Ecto neural progenitor cell (in vitro differentiated cells): ENCODE measurements around the gene S100A1.
A peak's percentile ranks its signal among the peaks of the same experiment; 100 is the strongest.

Source experiments
- DNase-seq: peaks from one replicate; pipeline ENCODE4 v3.0.0-alpha.2; 2018; ENCODE audit warnings: low spot score

The S100A1 gene

DNA sequence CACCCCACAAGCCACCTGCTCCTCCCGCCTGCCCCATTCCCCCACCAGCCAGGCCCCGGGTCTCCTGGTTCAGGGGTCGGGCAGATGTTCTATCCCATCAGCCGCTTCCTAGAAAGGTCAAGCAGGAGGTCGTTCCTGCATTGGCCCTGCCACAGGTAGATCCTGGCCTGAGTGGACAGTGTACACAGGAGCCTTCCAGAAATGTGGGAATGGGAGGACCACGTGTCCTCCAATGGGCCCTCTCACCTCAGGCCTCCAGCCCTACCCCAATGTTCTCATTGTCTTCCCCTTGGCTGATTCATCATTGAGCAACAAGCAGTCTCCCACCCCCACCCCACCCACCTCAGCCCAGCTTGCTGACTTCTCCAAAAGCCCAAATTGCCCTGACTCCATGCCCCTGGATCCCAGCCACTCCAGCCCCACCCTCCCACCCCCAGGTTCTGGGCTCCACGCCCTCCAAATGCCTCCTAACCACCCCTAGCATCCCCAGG, 17.4 kb upstream of the S100A1 start:
- DNase-seq = no peak

- DNase-seq = no peak
Measured at GRCh38 chr1:153611356-153611755, 16.9 kb upstream of the S100A1 start.

DNA sequence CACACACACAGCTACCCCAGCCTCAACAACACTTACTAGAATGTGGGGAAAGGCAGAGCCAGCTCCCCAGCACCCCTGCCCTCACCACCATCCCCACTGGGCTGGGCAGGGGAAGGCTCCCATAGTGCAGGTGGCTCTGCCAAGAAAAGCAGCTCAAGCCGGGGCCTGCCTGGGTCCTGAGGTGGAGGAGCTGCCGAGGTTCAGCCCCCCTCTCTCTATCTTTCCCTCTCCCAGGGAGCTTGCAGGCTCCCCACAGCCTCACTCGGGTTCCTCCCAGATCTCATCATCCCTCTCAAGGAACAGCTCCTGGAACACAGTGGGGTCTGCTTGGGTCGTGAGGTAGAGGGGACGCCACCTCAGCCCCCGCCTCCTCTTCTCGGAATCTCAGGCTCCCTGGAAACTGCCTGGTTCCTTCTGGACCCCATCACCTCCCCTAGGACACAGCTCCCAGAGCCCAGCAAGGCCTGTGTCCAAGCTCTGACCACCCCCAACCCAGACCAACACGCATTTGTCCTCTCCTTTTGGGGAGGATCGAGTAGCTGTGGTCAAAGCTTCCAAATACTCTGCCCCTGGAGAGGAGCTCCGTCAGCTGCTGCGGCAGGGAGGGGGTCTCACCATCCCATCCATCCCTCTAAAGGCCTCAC, 16.0 kb upstream of the S100A1 start:
- DNase-seq = no peak

DNA sequence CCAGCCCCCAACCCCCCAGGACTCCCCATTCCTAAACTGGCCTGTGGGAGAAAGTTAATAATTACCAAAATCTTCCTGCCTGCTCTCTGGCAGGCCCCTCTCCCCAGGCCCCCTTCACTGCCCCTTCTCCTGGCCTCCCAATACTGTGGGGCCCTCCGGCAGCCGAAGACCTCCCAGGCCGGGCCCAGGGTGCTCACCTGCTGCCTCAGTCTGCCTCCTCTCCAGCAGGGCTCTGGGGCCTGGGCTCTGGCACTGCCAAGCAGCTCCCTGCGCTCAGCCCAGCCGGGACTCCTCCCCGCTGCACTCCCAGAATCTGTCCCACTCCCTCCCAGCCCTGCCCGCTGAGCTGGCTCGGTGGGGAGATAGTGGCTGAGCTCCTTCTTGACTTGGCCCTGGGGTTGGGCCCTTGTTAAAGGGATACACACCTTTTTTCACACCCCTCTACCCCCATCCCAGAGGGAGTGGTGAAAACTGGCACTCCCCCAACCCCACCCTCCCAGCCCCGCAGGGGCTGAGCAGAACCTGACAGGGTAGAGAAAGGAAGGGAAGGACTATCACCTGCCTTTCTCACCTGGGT, 15.4 kb upstream of the S100A1 start, which contains the start of gene S100A16:
Gene S100A16, minus strand, starts transcription at position 383 of the 577 bp plus-strand sequence. CDS start 4,986 bp downstream, outside the sequence.
- DNase-seq = peak; percentile 62

DNA sequence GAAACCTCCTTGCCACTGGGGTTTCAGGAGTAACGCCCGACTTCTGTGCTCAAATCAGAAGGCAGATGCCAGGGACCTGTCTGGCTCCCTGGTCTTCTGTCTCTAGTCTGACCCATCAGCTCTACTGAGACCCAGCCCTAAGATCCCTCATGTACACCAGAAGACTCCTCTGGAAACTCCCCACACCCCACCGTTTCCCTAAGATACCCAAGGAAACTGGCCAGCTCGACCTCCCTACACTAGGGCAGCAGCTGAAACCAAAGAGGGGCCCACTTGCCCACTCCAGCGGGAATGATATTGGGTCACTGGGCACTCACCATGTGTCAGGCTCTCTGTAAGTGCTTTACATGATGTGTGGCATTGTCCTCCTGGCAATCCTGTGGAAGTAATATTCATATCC, 14.8 kb upstream of the S100A1 start:
- DNase-seq = no peak

GRCh38 chr1:153614189-153614900, 13.9 kb upstream of the S100A1 start:
- no peak for DNase-seq

GRCh38 chr1:153614906-153615305, 13.3 kb upstream of the S100A1 start:
- DNase-seq = no peak

- DNase-seq = no peak
Measured at GRCh38 chr1:153615406-153615805, 12.8 kb upstream of the S100A1 start.

DNA sequence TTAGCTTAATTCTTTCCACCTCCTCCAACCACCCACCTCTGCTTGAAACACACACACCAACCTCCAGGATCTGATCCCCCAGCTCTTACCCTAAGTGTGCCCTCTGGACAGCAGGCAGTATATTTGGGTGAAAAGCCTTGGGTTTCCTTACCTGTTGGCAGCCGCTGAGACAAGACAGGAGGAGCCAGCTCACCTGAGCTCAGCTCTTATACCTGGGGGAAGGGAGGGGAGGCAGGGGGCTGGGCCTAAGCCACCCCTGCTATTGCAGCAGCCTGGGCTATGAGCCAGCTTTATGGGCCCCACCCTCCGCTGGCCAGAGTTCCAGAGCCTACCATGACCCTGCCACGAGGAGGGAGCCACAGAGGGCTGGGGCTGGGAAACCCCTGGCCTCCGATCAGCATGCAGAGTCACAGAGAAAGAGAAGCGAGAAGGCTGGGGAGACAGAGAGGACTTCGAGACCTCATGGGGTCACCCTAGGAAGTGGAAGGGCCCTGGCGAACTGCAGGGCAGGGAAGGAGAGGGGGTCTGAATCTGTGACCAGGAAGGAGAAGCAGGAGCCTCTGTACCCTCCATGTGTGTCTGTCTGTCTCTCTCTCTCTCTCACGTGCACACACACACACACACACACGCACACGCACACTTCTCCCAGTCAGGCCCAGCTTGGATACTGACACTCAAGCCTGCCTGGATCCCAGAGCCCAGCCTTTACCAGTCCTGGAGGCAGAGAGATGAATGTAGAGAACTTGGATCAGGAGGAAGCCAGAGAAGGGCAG, 11.9 kb upstream of the S100A1 start, which contains the start of gene S100A14:
Gene S100A14, minus strand, starts transcription at position 182 of the 773 bp plus-strand sequence. CDS start 467 bp downstream, outside the sequence.
- DNase-seq = no peak

DNA sequence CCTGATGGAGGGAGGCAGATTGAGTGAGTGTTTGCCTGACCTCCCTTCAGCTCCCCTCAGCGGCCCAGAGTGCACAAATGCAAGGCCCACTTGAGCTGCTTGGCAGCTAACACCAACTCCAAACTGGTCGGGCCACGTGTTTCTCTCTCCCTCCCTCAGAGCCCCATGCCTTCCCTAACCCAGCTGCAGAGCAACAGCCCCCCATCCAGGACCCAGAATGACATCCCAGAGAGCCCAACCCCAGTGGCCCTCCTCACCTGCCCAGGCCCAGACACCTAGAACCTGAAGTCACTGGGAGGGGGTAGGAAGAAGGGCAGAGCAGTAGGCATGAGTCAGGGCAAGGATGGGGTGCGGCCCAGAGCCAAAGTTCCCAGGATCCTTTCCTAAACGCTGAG, 11.3 kb upstream of the S100A1 start:
- DNase-seq = no peak

DNA sequence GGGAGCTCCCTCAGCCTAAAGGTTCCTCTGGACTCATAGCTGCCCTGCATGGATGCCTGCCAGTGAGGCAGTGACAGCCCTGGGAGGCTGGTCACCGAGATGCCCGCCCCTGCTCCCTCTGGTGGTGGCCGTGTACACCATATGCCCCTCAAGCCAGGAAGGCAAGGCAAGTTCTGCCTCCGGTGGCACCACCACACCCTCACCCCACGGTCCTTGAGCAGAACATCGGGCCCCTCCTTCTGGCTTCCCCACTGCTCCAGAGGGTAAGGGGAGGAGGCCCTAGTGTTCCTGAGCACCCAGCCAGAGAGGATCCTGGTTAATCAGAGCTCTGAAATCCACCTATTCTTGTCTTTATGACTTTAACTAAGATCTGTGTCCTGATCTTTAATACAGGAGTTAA, 10.6 kb upstream of the S100A1 start:
- peak; percentile 69 for DNase-seq

GRCh38 chr1:153619171-153619570, 9.1 kb upstream of the S100A1 start:
- DNase-seq = no peak

DNA sequence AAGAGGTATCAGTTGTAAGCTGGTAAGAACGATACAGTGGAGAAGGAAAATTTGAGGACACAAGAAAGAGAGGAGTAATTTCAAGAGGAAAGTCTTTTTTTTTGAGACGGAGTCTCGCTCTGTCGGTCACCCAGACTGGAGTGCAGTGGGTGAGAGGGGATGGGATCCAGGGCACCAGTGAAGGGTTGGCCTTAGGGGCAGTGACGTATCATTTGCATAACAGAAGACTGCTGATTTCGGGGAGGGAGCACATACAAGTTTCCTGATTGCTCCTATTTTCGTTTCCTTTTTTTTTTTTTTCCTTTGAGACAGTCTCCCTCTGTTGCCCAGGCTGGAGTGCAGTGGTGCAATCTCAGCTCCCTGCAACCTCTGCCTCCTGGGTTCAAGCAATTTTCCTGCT, 5.1 kb upstream of the S100A1 start:
- DNase-seq = no peak

GRCh38 chr1:153624965-153625611, 3.1 kb upstream of the S100A1 start:
- DNase-seq = no peak

DNA sequence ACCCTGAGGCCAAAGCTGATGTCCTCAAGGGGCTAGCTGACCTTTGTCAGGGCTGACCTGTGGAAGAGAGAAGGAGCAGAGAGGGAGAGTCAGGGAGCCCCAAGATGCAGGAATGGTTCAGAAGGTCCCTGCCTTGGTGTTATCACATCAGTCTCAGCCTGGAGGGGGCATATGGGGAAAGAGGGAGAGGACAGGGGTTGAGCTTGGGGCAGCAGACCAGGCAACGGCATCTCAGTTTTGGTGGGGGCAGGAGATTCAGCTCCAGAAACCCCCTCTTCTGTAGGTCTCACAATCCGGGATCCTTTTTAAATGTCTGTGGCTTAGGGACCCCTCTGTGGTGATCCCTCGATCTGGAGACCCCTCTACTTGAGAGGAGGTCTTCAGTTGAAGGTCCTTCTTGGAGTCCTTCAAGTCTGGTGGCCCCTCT, 1.7 kb upstream of the S100A1 start:
- DNase-seq = no peak

DNA sequence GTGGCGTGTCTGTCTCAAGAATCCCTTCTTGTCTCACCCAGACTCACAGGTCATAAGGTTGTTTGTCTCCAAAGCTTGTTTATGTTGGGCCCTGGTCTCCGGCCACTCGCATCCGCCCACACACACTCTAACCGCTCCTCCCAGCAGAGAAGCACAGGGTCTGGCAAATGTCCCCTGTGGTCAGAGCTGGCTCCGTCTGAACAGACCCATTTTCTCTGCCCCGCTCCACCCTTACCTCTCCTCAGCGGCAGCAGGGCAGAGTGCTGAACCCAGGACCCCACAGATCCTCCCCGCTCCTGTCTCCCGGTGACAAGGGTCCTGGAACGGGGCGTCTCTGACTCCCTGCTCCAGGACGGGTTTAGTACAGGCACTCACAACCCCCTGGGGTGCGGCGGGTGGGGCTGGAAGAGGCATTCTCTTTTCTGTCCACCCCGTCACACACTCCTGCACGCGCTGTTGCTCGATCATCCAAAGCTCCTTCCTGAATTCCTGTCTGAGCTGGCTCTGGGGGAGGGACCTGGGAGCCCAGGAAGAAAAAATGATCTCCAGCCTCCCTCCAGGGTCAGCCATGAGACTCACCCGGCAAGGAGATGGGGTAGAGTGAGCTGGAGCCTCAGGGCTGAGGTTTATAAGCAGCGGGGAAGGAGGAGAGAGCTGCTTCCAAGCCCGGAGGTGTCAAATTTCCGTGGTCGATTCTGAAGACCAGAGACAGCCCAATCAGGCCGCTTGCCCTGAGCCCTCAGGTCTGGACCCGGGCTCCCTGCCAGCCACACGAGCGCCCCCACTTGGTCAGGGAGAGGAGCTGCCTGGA, 1.1 kb upstream of the S100A1 start, which contains the start of gene S100A13:
Gene S100A13, minus strand, starts transcription at position 602 of the 811 bp plus-strand sequence. CDS start 1,033 bp downstream, outside the sequence.
- peak; percentile 95 for DNase-seq

DNA sequence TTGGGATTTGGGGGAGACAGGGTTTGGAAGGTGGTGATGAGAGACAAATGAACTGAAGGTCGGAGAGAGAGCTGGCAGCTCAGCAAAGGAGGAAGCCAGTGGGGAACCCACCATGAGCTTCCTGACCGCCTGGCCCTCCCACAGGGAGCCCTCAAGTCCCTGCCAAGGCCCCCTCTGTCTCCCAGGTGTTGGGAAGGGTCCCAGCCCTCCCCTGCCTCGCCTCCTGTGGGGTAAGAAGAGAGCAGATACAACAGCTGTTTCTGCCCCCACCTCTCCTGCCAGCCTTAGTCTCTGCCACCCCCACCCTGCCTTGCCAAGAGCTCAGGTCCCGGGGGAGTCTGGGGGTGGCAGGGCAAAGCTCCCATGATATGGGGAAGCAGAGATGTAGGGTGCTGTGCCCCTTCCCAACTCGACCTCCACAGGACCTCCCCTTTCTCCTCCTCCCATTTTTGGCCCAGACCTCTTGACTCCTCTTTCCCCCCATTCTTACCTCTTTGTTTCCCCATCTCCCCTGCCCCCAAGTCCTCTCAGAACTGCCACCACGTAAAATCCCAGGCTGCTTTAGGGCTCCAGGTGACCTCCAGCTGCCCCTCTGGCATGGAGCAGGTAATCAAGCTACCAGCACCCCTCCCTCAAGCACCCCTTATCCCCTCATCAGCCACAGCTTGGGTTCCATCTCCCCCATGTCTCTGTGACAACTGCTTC, 556 bp downstream of the S100A1 start:
- no peak for DNase-seq

- no peak for DNase-seq
Measured at GRCh38 chr1:153629343-153629665, 1.1 kb downstream of the S100A1 start.

- DNase-seq = no peak
Measured at GRCh38 chr1:153629971-153630370, 1.7 kb downstream of the S100A1 start.

DNA sequence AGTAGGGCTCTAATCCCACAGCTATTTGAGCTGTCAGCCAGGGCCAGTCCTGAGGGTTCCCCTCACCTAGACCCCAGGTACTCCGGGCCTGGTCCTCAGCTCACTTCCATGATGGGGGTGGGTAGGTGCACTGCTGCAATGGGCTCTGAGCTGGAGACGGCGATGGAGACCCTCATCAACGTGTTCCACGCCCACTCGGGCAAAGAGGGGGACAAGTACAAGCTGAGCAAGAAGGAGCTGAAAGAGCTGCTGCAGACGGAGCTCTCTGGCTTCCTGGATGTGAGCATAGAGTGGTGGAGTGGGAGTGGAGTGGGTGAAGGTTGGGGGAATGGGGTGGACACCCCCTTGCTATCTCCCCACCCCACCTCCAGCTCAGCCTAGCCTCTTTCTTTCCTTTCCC, 2.1 kb downstream of the S100A1 start:
- no peak for DNase-seq
